C1 segment of cervical spinal cord (tissue), 14 donors: ENCODE measurements around the gene CDH4.

Experiments used
- DNase-seq, 14 donors: peaks; one replicate each; lab custom pipeline; 2025; lab: John Stamatoyannopoulos, UW

Gene CDH4

GRCh38 chr20:61300709-61301108 lies 48.6 kb downstream of the CDH4 start:
- DNase-seq: no peak

GRCh38 chr20:61301711-61302525 lies 49.9 kb downstream of the CDH4 start:
- no peak for DNase-seq

GRCh38 chr20:61303217-61303616 lies 51.2 kb downstream of the CDH4 start:
- no peak for DNase-seq

- no peak for DNase-seq
These were observed 51.6 kb downstream of the CDH4 start for GRCh38 chr20:61303675-61304074.

GRCh38 chr20:61304750-61305149 lies 52.7 kb downstream of the CDH4 start:
- no peak for DNase-seq

- no peak for DNase-seq
These were observed 54.9 kb downstream of the CDH4 start for GRCh38 chr20:61306937-61307475.

- DNase-seq: no peak
These were observed 55.8 kb downstream of the CDH4 start for GRCh38 chr20:61307686-61308476.

GRCh38 chr20:61308477-61308774 lies 56.4 kb downstream of the CDH4 start:
- no peak for DNase-seq

GRCh38 chr20:61310954-61311353 lies 58.9 kb downstream of the CDH4 start:
- no peak for DNase-seq

GRCh38 chr20:61311656-61312387 lies 59.8 kb downstream of the CDH4 start:
- DNase-seq: no peak

GRCh38 chr20:61312925-61313324 lies 60.9 kb downstream of the CDH4 start:
- no peak for DNase-seq

- no peak for DNase-seq
These were observed 61.3 kb downstream of the CDH4 start for GRCh38 chr20:61313396-61313795.

GRCh38 chr20:61314326-61315010 lies 62.4 kb downstream of the CDH4 start:
- DNase-seq: no peak

GRCh38 chr20:61315319-61315718 lies 63.3 kb downstream of the CDH4 start:
- no peak for DNase-seq

- no peak for DNase-seq
These were observed 64.3 kb downstream of the CDH4 start for GRCh38 chr20:61316346-61316745.

GRCh38 chr20:61317966-61318530 lies 66.0 kb downstream of the CDH4 start:
- DNase-seq: no peak

- DNase-seq: no peak
These were observed 68.8 kb downstream of the CDH4 start for GRCh38 chr20:61320691-61321425.

GRCh38 chr20:61321481-61321880 lies 69.4 kb downstream of the CDH4 start:
- DNase-seq: no peak

- DNase-seq: peak in 1 of 14 donors; percentile 7
These were observed 70.2 kb downstream of the CDH4 start for GRCh38 chr20:61322151-61322865.

GRCh38 chr20:61324906-61325305 lies 72.8 kb downstream of the CDH4 start:
- DNase-seq: no peak
